ENCODE data around the gene WNT7B.

WNT7B gene

DNA sequence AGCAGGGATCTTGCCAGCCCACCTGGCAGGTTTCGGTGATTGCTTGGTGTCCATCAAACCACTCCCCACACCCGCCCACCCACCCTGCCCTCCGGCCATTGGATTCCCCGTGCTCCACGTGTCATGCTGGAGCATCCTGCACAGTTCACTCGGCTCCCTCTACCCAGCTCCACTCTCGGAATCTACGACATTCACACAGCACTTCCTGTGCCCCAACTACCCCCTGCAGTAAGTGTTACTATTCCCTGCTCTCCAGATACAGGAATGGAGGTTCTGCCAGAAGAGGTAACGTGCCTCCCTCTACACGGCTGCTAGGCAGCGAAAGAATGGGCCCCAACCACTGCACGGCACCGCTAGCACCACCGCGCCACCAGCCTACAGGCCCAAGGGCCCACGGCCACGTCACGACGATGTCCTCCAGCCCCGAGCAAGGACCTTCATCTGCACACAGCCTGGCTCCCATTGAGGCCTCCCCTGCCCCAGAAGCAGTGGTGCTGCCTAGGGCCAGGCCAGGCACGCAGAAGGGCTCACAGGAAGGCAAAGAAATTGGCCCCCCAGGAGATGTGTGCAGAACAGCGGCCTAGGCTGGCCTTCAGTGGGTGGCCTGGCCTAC lies 27.6 kb downstream of the WNT7B start:
- DNase-seq, result no peak

DNA sequence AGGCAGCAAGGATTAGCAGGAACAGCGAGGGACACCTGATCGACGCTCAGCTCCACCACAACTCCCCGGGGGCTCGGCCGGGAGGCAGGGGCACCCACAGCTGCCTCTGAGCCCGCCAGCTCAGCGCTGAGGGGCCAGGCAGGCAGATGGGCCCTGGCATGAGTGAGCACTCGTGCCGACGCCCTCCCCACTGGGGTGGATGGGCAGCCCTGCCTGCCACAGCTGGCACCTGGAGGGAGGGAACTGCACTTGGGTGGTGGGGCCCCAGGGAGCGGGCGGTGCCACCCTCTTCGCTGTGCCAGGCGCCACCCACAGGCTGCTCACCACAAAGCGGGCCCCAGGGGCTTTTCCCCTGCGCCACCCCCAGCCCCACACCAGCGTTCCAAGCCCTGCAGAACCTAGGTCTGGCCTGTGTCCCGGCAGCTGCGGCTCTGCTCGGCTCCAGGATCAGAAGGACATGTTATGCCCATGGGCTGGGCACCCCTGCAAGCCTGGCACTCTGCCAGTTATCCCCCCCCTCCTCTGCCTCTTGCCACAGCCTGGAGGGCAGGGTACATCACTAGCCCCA lies 28.8 kb downstream of the WNT7B start:
- no peak for DNase-seq

DNA sequence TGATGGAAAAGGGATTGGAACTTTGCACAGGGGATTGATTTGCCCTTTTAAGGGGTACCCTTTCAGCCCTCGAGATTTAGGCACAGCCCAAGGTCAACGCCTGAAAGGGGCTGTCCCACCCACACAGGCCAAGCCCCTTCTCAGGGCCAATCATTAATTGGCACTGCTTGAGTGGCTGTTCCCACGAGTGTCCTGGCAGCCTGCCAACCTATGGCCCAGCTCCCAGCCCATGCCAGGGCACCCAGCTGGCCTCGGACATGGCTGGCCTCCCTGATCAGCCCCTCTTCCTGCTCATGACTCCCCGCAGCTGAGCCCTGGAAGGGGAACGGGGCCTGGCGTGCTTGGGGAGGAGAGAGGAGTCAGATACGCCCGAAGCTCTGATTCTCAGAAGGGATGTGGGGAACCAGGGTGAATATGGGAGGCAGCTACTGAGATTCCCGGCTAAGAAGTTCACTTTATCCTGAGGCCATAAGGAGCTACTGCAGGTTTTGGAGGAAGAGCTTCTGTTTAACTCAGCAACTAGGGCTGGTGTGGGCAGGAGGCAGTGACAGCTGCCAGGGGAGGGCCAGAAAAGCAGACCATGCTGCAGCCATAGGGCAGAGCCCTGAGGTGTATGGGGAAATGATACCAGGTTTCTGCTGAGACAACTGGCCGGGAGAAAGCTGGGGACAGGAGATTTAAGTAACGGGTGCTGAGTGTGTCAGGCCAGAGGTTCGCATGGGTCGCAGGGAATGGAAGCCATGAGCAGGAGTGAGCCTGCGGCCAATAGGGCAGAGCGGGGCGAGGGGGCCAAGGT lies 30.0 kb downstream of the WNT7B start:
- no peak for DNase-seq

DNA sequence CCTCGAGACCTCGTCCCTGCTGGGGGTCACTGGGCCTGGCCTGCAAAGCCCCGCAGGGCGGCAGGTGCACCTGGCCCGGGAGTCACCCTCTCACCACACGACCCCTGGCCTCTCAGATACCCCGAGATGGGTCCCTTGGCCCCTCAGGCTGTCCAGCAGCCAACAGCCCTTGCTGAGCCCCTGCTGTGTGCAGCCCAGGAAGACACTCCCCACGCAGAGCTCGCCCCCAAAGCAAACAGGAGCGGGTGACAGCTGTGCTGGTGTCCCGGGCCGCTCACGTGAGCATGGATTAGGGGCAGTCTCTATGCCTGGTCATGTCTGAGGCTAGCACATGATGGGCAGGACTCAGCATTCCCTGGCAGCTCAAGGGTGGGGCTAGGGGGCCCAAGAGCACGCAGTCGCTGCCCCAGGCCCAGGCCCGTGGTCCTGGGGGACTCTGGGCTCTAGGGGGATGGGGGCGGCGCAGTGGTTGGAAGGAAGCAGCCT lies 31.3 kb downstream of the WNT7B start:
- DNase-seq, result no peak

DNA sequence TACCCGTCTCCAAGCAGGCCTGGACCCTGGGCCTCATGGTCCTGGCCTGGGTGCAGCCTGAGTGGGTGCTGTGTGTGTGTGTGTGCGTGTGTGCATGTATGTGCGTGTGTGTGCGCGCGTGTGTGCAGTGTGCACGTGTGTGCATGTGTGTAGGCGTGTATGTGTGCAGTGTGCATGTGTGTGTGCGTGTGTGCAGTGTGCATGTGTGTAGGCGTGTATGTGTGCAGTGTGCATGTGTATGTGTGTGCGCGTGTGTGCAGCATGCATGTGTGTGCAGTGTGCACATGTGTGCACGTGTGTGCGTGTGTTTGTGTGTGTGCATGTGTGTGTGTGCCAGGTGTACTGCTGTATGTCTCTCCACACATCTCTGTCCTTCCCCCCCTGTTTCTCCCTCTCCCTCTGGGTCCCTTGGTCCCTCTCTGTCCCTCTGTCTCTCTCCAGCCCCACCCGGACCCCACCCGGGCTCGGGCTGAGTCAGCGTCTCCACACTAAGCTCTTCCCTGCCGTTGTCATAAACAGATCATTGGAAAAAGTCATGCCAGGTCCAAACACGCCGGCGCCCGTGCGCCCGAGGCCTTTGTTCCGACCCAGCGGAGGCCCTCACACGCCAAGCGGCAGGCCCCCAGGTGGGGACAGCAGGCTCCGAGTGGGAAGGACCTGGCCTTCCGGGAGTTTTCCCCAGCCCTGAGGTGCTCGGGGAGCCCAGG lies 34.0 kb downstream of the WNT7B start:
- DNase-seq, result no peak

DNA sequence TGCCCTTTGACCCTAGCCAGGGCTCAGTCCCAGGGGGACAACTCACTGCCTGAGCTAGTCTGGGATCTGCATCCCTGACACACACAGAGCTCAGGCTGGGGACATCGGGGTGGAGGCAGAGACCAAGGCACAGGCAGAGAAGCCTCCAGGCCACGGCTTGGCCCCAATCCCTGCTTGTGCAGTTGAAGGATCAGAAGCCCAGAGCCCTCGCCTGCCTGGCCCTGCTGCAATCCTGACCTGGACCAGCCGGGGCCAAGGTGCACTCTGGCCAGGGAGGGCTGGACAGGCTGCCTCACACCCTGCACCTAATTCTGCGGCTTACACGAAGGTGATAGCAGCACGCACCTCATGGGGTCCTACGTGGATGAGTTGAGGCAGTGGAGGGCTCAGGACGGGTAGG lies 34.6 kb downstream of the WNT7B start:
- DNase-seq, result no peak

DNA sequence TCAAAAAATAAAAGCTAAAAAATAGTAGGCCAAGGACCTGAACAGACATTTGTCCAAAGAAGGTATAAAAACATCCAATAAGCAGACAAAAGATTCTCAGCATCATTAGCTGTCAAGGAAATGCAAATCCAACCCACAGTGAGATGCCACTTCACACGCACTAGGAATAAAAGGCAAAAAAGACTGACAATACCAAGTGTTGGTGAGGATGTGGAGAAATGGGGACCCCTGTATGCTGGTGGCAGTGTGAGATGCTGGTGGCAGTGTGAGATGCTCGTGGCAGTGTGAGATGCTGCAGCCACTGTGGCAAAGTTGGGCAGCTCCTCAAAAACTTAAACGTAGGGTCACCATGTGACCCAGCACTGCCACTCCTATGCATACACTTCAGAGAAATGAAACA lies 38.0 kb downstream of the WNT7B start:
- DNase-seq, result no peak

DNA sequence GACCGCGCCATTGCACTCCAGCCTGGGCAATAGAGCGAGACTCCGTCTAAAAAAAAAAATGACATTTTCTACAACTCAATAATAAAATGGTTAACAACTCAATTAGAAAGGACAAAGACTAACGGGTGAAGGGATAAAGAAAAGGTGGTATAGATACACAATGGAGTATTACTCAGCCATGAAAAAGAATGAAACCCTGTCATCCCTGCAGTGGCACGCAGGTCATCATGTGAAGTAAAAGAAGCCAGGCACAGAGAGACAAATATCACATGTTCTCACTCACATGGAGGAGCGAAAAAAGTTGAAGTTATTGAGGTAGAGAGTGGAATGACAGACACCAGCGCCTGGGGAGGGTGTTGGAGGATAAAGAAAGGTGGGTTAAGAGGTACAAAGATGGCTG lies 39.0 kb downstream of the WNT7B start:
- no peak for DNase-seq

DNA sequence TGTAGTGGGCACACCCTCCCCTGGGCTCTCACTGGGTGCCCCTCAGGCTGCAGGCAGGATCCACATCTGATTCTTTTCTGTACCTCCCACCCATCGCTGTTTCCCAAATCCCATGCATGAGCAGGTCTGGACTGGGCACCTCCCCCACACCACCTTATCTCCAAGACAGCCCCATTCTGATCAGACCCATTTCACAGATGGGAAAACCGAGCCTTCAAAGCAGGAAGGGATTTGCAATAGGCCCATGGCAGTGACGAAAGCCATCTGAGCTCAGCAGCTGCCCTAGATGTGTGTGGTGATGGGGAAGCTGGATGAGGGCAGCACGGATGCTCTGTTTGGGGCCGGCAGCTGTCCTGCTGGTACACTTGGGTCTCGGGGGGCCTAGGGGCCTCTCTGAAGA lies 41.4 kb downstream of the WNT7B start:
- no peak for DNase-seq

DNA sequence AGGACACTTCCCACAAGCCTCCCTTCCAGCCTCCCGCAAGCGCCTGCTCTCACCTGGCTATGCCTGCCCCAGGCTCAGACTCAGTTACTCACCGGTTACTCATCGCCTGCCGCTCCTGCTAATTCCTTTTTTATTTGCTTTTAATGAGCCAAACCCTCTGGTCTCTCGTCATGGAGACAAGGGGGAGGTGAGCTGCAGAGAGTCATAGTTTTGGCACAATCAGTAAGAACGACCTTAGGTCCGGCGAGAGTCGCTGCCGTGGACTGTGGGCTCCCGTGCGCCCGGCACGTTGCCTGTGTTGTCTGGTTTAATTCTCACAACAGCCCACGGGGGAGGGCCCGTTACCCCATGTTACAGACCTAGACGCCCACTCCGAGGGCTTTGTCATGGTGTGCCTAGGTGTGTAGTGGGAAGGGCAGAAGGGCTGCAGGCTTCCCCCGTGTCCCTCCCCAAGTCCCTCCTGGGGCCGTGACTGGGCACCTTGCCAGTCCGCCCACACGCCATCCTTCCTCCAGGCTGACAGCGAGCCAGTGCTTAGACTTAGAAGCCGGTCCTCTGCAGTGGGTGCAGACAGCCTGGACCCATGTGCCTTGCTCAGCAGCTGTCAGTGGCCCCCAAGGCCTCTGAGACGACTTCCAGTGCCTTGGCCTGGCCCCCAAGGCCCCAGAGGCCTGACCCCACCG lies 42.2 kb downstream of the WNT7B start:
- DNase-seq, result no peak

DNA sequence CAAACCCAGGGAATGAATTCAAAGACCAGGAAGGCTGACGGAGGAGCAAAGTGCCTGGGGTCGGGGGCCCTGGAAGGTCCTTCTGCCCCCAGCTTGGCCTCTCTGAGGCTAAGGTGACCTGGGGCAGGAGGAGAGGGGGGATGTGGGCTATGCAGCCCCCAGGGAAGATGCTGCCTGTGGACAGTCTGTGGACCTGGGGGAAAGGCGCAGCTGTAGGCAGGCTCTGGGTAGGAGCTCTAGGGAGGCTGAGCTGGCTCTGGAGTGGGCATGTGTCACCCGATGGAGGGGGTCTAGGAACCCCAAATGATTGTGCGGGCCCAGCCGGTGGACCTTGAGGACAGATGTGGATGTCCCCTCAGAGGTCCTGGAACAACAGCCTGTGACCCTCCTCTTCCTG lies 42.8 kb downstream of the WNT7B start:
- no peak for DNase-seq

DNA sequence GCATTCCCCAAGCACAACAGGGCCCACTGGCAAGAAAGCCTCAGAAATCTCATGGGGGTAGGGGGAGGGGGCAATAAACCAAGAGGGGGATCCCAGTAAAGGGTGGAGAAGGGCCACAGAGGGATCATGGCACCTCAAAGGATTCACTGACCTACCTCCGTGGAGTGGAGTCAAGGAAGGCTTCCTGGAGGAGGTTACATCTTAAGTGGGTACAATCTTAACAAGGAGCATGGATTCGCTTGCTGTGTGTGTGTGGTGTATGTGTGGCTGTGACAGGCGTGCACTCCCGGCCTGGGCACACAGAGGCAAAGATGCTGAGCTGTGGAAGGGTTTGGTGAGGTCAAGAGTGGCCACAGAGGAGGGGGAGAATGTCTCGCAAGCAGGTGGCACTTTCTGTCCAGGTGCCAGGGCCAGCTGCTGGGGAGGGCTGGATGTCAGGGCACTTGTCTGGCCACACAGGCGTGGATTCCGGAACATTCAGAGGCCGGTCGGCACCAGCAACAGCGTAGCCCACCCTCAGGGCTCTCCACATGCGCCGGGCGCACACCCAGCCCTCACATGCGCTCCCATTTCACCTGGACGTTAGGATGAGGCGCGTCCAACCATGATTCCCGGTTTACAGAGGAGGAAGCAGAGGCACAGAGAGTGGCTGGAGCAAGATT lies 43.3 kb downstream of the WNT7B start:
- no peak for DNase-seq

DNA sequence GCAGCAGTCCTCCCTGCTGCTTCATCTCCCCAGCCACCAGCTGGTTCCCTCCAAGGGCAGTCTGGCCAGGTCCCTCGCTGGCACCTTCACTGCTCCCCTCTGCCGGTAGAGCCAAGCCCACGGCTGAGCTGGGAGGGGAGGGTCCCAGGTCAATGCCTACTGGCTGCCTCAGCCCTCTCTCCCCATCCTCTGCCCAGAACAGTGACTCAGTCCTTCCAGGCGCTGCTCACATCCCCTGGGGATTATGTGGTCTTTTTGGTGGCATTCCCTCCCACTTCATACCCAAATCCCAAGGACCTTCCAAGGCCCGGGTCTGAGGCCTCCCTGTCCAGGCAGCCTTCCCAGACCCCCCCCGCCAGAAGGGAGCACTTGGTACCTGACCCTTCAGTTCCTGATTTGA lies 44.9 kb downstream of the WNT7B start:
- DNase-seq, result no peak

DNA sequence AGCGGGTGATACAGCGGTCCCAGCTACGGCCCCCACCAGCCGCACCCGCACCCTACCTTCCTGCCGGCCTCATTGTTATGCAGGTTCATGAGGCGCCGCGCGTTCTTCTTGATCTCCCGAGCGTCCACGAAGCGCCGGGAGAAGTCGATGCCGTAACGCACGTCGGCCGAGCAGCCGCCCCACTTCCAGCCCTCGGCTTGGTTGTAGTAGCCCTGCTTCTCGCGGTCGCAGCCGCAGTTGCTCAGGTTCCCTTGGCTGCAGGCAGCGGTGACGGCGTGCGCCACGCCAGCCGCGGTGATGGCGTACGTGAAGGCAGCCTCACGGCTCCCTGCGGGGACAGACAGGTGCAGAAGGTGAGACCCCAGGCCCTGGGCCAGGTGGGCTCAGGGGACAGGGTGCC lies 45.9 kb downstream of the WNT7B start:
- no peak for DNase-seq

DNA sequence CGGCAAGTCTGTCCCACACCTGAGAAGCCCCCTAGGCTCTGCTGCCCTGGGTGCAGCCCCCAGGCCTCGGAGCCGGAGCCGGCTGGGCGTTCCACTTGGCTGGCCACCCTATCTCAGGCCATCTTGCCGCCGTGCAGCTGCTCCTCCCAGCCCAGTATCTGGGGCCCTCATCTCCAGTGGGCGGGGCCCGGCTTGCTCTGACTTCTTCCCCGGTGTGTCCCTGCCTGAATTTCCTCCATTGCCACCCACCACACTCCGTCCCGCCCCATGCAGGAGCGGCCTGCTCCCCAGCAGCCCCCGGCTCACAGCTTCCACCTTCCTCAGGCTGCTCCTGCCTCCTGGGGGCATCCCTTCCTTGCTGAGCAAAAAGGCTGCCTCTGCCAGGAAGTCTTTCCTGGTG lies 46.6 kb downstream of the WNT7B start:
- DNase-seq, result no peak

DNA sequence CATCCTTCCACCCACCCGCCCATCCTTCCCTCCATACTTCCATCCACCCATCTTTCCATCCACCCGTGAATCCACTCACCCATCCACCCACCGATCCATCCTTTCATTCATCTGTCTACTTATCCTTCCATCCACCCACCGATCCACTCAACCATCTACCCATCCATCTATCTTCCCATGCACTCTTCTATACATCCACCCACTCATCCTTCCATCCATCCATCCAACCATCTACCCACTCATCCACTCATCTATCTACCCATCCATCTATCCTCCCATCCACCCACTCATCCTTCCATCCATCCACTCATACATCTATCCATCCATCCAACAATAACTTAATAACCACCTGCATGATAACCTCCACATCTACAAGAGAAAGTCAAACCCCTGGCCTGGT lies 47.3 kb downstream of the WNT7B start:
- DNase-seq, result no peak

DNA sequence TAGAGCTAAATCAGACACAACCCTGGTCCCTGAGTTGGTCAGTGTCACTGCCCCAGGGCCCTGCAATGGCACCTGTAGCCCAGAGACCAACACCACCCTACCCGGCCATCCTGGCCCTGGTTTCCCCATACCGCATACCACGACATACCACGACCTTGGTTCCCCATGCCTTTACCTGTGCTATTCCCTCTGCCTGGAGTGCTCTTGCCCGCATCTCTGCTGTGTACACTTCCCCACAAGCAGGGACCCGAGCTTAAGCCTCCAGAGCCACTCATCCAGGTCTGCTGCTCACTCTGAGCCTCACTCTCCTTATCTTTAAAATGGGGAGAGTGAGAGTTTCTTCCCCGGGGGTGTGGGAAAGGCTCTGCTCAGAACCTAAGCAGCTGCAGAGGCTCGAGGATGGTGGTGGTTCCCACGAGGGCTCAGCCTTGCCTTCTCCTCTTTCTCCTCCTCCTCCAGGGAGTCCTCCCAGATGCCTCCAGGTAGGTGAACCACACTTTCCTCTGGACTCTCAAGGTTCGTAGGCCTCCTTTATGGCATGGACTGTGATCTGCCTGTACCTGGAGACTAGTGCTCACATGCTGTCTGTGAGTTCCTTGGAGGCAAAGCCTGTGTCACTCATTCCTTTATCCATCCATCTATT lies 48.1 kb downstream of the WNT7B start:
- no peak for DNase-seq

DNA sequence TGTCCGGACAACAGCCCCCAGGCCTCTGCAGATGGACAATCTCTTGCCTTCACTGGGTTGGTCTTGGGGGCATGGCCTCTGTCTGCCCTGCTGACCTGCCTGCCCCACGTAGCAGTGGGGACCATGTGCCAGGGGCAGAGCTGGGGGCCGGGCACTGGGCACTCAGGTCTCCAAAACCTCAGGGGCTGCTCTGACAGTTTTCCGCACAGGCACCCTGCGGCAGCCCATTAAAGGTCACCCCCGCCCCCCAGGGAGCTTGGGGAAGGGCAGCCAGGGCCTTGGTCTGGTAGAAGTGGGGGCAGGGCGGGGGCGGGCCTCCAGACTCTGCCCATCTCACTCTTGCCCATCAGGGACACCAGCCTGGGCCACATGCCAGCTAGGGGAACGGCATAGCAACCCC lies 49.9 kb downstream of the WNT7B start:
- DNase-seq, result no peak

DNA sequence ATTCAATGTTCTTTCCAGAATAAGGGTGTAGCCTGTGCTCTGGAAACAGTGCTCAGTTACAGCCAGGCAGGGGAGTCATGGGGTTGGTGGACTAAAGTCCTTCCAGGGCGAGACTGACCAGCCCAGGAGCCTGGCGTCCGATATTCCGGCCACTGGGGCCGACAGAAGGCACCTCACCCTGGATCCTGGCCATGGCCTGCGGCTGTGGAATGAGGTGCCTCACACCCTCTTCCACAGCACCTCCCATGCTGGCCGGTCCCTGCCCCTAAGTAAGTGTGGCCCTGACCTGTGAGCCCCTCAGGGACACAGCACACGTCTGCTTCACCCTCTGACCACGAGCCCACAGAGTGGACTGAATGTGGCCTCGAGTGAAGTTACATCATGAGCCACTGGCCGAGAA lies 50.5 kb downstream of the WNT7B start:
- no peak for DNase-seq

DNA sequence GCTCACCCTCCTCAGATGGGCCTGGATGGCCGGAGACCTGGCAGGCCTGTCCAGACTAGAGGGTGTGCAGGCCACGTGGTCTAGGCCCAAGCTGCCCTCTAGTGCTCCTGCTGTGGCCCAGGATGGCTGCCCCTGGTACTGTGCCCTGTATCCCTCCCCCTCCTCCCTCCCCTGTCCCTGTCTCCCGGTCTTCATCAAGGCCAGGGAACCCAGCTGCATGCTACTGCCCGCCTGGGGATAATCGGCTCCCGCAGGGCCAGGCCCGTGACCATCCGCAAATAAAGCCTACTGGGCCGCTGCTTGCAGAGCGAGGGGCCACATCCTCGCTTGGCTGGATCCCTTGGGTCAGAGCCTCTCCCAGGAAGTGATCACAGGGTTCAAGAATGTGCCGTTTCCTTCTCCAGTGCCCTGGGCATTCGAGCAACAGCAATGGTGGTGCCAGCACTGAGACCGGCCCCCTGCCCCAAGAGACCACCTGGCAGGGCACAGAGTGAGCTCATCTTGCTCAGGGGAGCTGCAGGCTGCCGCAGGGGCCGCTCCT lies 51.1 kb downstream of the WNT7B start:
- no peak for DNase-seq

DNA sequence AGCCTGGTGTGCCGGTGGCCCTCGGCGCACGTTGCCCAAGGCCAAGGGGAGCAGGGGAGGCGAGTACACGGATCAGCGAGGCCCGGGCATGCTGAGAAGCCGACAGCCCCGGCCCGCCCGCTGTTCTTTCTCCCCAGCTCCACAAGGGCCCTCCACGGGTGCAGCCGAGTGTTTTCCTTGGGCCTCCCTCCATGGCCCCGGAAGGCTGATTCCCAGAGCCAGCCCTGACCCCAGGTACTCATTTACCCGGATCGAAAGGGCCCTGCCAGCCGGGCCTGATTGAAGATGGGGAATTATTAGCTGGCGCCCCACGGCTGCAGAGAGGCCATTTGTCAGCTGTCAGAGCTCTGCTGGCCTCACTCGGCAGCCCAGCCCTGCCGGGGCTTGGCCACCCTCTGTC lies 53.1 kb downstream of the WNT7B start:
- DNase-seq, result no peak

DNA sequence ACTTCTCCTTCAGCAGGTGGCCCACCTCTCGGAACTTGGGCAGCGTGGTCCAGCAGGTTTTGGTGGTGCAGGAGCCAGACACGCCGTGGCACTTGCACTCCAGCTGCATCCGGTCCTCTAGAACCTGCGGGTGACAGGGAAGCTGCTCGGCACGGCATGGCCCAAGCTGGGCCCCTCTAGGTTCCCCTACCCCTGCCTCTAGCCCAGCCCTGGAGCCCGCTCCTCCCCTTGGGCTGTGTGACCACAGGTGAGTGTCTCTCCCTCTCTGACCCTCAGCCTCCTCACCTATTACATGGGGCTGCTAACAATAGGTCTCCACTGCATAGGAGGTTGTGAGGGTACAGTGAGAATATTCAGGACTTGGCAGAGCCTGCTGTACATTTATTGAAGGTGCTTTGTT lies 53.8 kb downstream of the WNT7B start:
- DNase-seq, result no peak

Data from inflammatory macrophage treated with lipopolysaccharide for 4 hours (primary cell).